ENCODE measurements around the gene PFDN6. TPM values are rescaled to one million over a fixed set of nuclear protein-coding genes. Genes with fewer than 3 reads are reported as not detected.

The PFDN6 gene
- total and polyA plus RNA-seq, 10 of the 15 experiments (the other 5 are each of a cell fraction or from before 2014, with no cell fraction given): 3.1 to 168 (median 82.6) TPM

- TF ChIP-seq ZBTB40 (IDR thresholded peaks at IDR 0.05; ENCODE audit: borderline replicate concordance) (no peak), ZNF592 (IDR thresholded peaks at IDR 0.05) (no peak), BCLAF1 (IDR thresholded peaks at IDR 0.05) (no peak), POLR2AphosphoS5 (IDR thresholded peaks at IDR 0.05; ENCODE audit: low read length) (no peak), GABPA (IDR thresholded peaks at IDR 0.05; ENCODE audit: low read depth) (no peak), ASH2L (IDR thresholded peaks at IDR 0.05; ENCODE audit: borderline replicate concordance, low read depth) (no peak), BACH1 (IDR thresholded peaks at IDR 0.05; ENCODE audit: borderline replicate concordance) (0 out of 2 replicates have a peak, but pooled peaks have one; percentile 5), RBBP5 (conservative IDR thresholded peaks at IDR 0.05) (no peak), GATAD2B (conservative IDR thresholded peaks at IDR 0.05; ENCODE audit: low read depth) (no peak)
Measured at GRCh38 chr6:33248643-33248931, 40.8 kb upstream of the PFDN6 start (continued).
